HepG2 (cell line): ENCODE results near the gene TMEM167A. TPM values are rescaled to one million over a fixed set of nuclear protein-coding genes. Genes with fewer than 3 reads are reported as not detected.

Experiments used
- ATAC-seq: fragments of 200-7000 bp; cut with Tn5 transposase; 3 replicates; pipeline ENCODE4 v1.9.1; 2020; ENCODE audit warnings: mild to moderate bottlenecking, moderate library complexity
- BruUV-seq: library from RNA; stranded (reverse); fragments of 400-500 nt; replicated peaks from 2 replicates; lab custom pipeline; 2021; lab: Mats Ljungman, UMichigan
- CTCF ChIA-PET: fragments of 300-600 bp; formaldehyde crosslinking; extraction: SDS; loops from one replicate; lab custom pipeline; 2021; ENCODE audit warnings: low total read pairs, inconsistent platforms, low intra/inter-chr PET ratio; lab: Yijun Ruan, JAX
- POLR2A ChIA-PET: fragments of 350-600 bp; sonication (Branson Sonifier 250); formaldehyde crosslinking; loops from one replicate; lab custom pipeline; 2020; ENCODE audit warnings: antibody characterized with exemption, inconsistent platforms; lab: Yijun Ruan, JAX
- DNase-seq: peaks from one replicate; pipeline ENCODE4 v3.0.0-alpha.2; 2015; ENCODE audit warnings: low spot score
- FAIRE-seq: peaks from 3 replicates; lab custom pipeline; 2011; peaks lifted over from hg19 to GRCh38; lab: Jason Lieb, UNC
- H2AFZ ChIP-seq: one replicate; pipeline ENCODE4 v1.6.1; 2011; ENCODE audit warnings: low read length, inconsistent platforms
- H3K27ac ChIP-seq: fragments of 300-600 bp; 3 replicates; pipeline ENCODE4 v1.8.0; 2011; ENCODE audit warnings: mixed run types, mild to moderate bottlenecking, mixed read lengths, low read length, inconsistent platforms; ENCODE audit not compliant: insufficient read depth; ENCODE audit errors: extremely low read length
- H3K27me3 ChIP-seq, 2 experiments: fragments of 200-600 bp in 1 of 2; 2 replicates in 1 of 2; 3 replicates in 1 of 2; pipeline versions ENCODE4 v1.6.0 to v1.8.0; 2011; ENCODE audit warnings: low read length in 2 of 2, mild to moderate bottlenecking in 2 of 2, moderate library complexity in 2 of 2, inconsistent platforms in 1 of 2; ENCODE audit not compliant: insufficient read depth in 2 of 2, control insufficient read depth in 1 of 2
- H3K36me3 ChIP-seq, 2 experiments: fragments of 200-600 bp in 1 of 2; replicated peaks in 1 of 2; 2 replicates in 1 of 2; 3 replicates in 1 of 2; pipeline versions ENCODE4 v1.5.1 to v1.8.0; 2011; ENCODE audit warnings: low read length in 2 of 2, inconsistent platforms in 1 of 2; ENCODE audit not compliant: insufficient read depth in 2 of 2, control insufficient read depth in 1 of 2
- H3K4me1 ChIP-seq: 2 replicates; pipeline ENCODE4 v1.5.1; 2012; ENCODE audit warnings: low read length, inconsistent platforms; ENCODE audit not compliant: insufficient read depth
- H3K4me2 ChIP-seq: 2 replicates; pipeline ENCODE4 v1.6.0; 2011; ENCODE audit warnings: low read depth, low read length, inconsistent platforms
- H3K4me3 ChIP-seq, 3 experiments: fragments of 200-600 bp in 1 of 3; sonication (generic), shearing (Covaris generic) in 1 of 3; replicated peaks in 1 of 3; 2 replicates each; pipeline ENCODE4 v1.5.1; 2011 to 2016; ENCODE audit warnings: low read length in 3 of 3, inconsistent platforms in 2 of 3, low read depth in 2 of 3, mild to moderate bottlenecking in 2 of 3, control low read depth in 1 of 3, mixed read lengths in 1 of 3; ENCODE audit not compliant: insufficient read depth in 1 of 3
- H3K79me2 ChIP-seq: one replicate; pipeline ENCODE4 v1.6.1; 2011; ENCODE audit warnings: low read length, inconsistent platforms; ENCODE audit not compliant: insufficient read depth
- H3K9ac ChIP-seq: 2 replicates; pipeline ENCODE4 v1.6.0; 2011; ENCODE audit warnings: mild to moderate bottlenecking, low read depth, low read length, inconsistent platforms; ENCODE audit not compliant: insufficient read depth
- H3K9me3 ChIP-seq: 2 replicates; pipeline ENCODE4 v1.5.1; 2012; ENCODE audit warnings: mild to moderate bottlenecking, low read length
- H4K20me1 ChIP-seq: 2 replicates; pipeline ENCODE4 v1.6.0; 2011; ENCODE audit warnings: inconsistent platforms, mild to moderate bottlenecking, low read length, moderate library complexity; ENCODE audit not compliant: insufficient read depth
- ATF4 ChIP-seq, 2 experiments: fragments of 450-650 bp in 1 of 2; sonication (generic) in 1 of 2; formaldehyde crosslinking; IDR thresholded peaks; 2 replicates each; pipeline versions ENCODE4 v1.5.0 to v1.8.0; 2020 to 2022; ENCODE audit warnings: mild to moderate bottlenecking in 1 of 2, missing genetic modification reagents in 1 of 2
- CREM ChIP-seq, 2 experiments: sonication (generic) in 1 of 2; formaldehyde crosslinking in 1 of 2; IDR thresholded peaks; 2 replicates each; pipeline versions ENCODE4 v1.4.0 to v1.6.1; 2016 to 2020; ENCODE audit warnings: antibody characterized with exemption in 1 of 2, mild to moderate bottlenecking in 1 of 2, missing genetic modification reagents in 1 of 2
- IKZF4 ChIP-seq: sonication (generic); formaldehyde crosslinking; IDR thresholded peaks from 2 replicates; pipeline ENCODE4 v1.5.1; 2020; ENCODE audit warnings: borderline replicate concordance, mild to moderate bottlenecking, low read depth, missing genetic modification reagents; ENCODE audit errors: not compliant biosample characterization
- KDM2A ChIP-seq: sonication (generic); formaldehyde crosslinking; IDR thresholded peaks from 2 replicates; pipeline ENCODE4 v1.4.0; 2020; ENCODE audit warnings: low read depth, missing genetic modification reagents, borderline replicate concordance
- KLF16 ChIP-seq, 2 experiments: sonication (generic) in 1 of 2; formaldehyde crosslinking in 1 of 2; IDR thresholded peaks; 2 replicates each; pipeline versions ENCODE4 v1.6.1 to v1.8.0; 2016 to 2023; ENCODE audit warnings: missing genetic modification reagents in 2 of 2, missing compliant biosample characterization in 1 of 2
- KMT2A ChIP-seq: sonication (generic); formaldehyde crosslinking; IDR thresholded peaks from 2 replicates; pipeline ENCODE4 v1.4.0; 2020; ENCODE audit warnings: missing genetic modification reagents
- LRRFIP1 ChIP-seq: sonication (generic); formaldehyde crosslinking; conservative IDR thresholded peaks from 2 replicates; pipeline ENCODE4 v1.4.0; 2020; ENCODE audit warnings: missing genetic modification reagents
- MAZ ChIP-seq, 2 experiments: sonication (generic) in 1 of 2; formaldehyde crosslinking in 1 of 2; IDR thresholded peaks; 2 replicates each; pipeline versions ENCODE4 v1.5.0 to v1.6.1; 2012 to 2020; ENCODE audit warnings: low read depth in 2 of 2, mild to moderate bottlenecking in 2 of 2, borderline replicate concordance in 1 of 2, improper control_type of control experiment in 1 of 2, low read length in 1 of 2, missing genetic modification reagents in 1 of 2, moderate library complexity in 1 of 2
- NR2C2 ChIP-seq: sonication (generic); formaldehyde crosslinking; IDR thresholded peaks from 2 replicates; pipeline ENCODE4 v1.4.0; 2020; ENCODE audit warnings: missing genetic modification reagents, mild to moderate bottlenecking, moderate library complexity, borderline replicate concordance
- NR2F1 ChIP-seq, 2 experiments: fragments of 450-650 bp in 1 of 2; formaldehyde crosslinking in 1 of 2; IDR thresholded peaks; 2 replicates each; pipeline versions ENCODE4 v1.5.0 to v1.6.1; 2016 to 2020; ENCODE audit warnings: mild to moderate bottlenecking in 1 of 2, missing compliant biosample characterization in 1 of 2, missing genetic modification reagents in 1 of 2, moderate library complexity in 1 of 2
- PHF21A ChIP-seq: sonication (generic); formaldehyde crosslinking; IDR thresholded peaks from 2 replicates; pipeline ENCODE4 v1.5.0; 2020; ENCODE audit warnings: mild to moderate bottlenecking, missing genetic modification reagents
- SALL2 ChIP-seq: sonication (generic); formaldehyde crosslinking; IDR thresholded peaks from 2 replicates; pipeline ENCODE4 v1.8.1; 2023; ENCODE audit warnings: mild to moderate bottlenecking, missing genetic modification reagents, inconsistent platforms
- TSC22D2 ChIP-seq: sonication (generic); formaldehyde crosslinking; IDR thresholded peaks from 2 replicates; pipeline ENCODE4 v1.5.1; 2020; ENCODE audit warnings: missing genetic modification reagents, mild to moderate bottlenecking, borderline replicate concordance
- ZNF235 ChIP-seq: sonication (generic); formaldehyde crosslinking; IDR thresholded peaks from 2 replicates; pipeline ENCODE4 v1.8.1; 2023; ENCODE audit warnings: mild to moderate bottlenecking, missing genetic modification reagents, borderline replicate concordance
- ZNF280B ChIP-seq: sonication (generic); formaldehyde crosslinking; IDR thresholded peaks from 2 replicates; pipeline ENCODE4 v1.5.0; 2020; ENCODE audit warnings: missing genetic modification reagents, mild to moderate bottlenecking, borderline replicate concordance
- ZNF674 ChIP-seq: sonication (generic); formaldehyde crosslinking; IDR thresholded peaks from 2 replicates; pipeline ENCODE4 v1.5.0; 2020; ENCODE audit warnings: low read depth, mild to moderate bottlenecking, missing genetic modification reagents
- ZNF749 ChIP-seq: sonication (generic); formaldehyde crosslinking; IDR thresholded peaks from 2 replicates; pipeline ENCODE4 v1.8.0; 2022; ENCODE audit warnings: mild to moderate bottlenecking, missing genetic modification reagents, moderate library complexity, borderline replicate concordance
- ZSCAN21 ChIP-seq: sonication (generic); formaldehyde crosslinking; IDR thresholded peaks from 2 replicates; pipeline ENCODE4 v1.8.0; 2022; ENCODE audit warnings: mild to moderate bottlenecking, missing genetic modification reagents, moderate library complexity, borderline replicate concordance
- in situ Hi-C: cut with HindIII; loops from 2 replicates; pipeline ENCODE4 v1.10.0; 2017; ENCODE audit warnings: low pct_unique_long_range_greater_than_20kb; ENCODE audit not compliant: extremely low pct_ligation_motif_present
- intact Hi-C: fragments of 100-400 bp; cut with micrococcal nuclease; formaldehyde crosslinking; loops from one replicate; pipeline ENCODE4 v1.10.0; 2022; ENCODE audit not compliant: unreplicated experiment
- polyA plus RNA-seq, 8 experiments: library from polyadenylated mRNA; depleted of rRNA in 3 of 8; stranded (reverse) in 7 of 8; unstranded in 1 of 8; fragments of >200 nt; fragmentation: Illumina TruSeq in 4 of 8; extraction: Trizol in 4 of 8; gene quantifications; 2 replicates each; pipeline versions ENCODE4 v1.2.1 to v1.2.3, GENCODE V29; 2011 to 2016; ENCODE audit warnings: low read depth in 4 of 8, missing spikeins in 1 of 8, mixed read lengths in 1 of 8; ENCODE audit not compliant: insufficient read depth in 1 of 8
- total RNA-seq, 5 experiments: library from RNA; depleted of rRNA; stranded (reverse); fragments of >200 nt; fragmentation: Illumina TruSeq; extraction: Trizol; gene quantifications; 2 replicates each; pipeline ENCODE4 v1.2.3, GENCODE V29; 2016; ENCODE audit warnings: low read depth in 1 of 5

TMEM167A gene
- total and polyA plus RNA-seq, 2 of the 13 experiments (the other 11 are each of a cell fraction or from before 2014, with no cell fraction given): 47.0 to 78.7 TPM

GRCh38 chr5:83099001-83099400 is 21.8 kb upstream of the TMEM167A start:
- H3K4me1 ChIP-seq: peaks cover 22% of the 10 kb centered on the region
- no peaks in the 10 kb centered on the region for H3K9me3 ChIP-seq
- no TSS peak for BruUV-seq
- no peak overlapping the region for H2AFZ ChIP-seq
- no peaks in the 10 kb centered on the region for H3K79me2 ChIP-seq
- no peaks in the 10 kb centered on the region for H4K20me1 ChIP-seq
- in situ Hi-C loops: loop anchor here (25.0 kb wide), 2 partner anchors 463 to 737 kb away; no protein-coding TSS in a partner anchor
- intact Hi-C loops: no loop called here
- FAIRE-seq (no peak), ATAC-seq (no peak), DNase-seq (no peak)
- POLR2A ChIA-PET: no interaction called here
- no peak overlapping the region for H3K9ac ChIP-seq
- no peak overlapping the region for H3K4me3 ChIP-seq
- CTCF ChIA-PET: no interaction called here
- no peak overlapping the region for H3K4me2 ChIP-seq
- H3K27me3 ChIP-seq: no peaks in the 10 kb centered on the region
- H3K36me3 ChIP-seq: no peaks in the 10 kb centered on the region
- H3K27ac ChIP-seq: no peak overlapping the region
- TF ChIP-seq ZSCAN21 (CRISPR knock-in tag): no peak
- no peak for TF ChIP-seq ATF4 (CRISPR knock-in tag; IDR thresholded peaks at IDR 0.05)
- no peak for TF ChIP-seq NR2F1 (CRISPR knock-in tag; IDR thresholded peaks at IDR 0.05)
- no peak for TF ChIP-seq ZNF749 (CRISPR knock-in tag)
- no peak for TF ChIP-seq ZNF280B (CRISPR knock-in tag)
- no peak for TF ChIP-seq ZNF674 (CRISPR knock-in tag)
- TF ChIP-seq TSC22D2 (CRISPR knock-in tag): no peak
- TF ChIP-seq MAZ (IDR thresholded peaks at IDR 0.05; ENCODE audit: borderline replicate concordance, low read depth, low read length): no peak
- no peak for TF ChIP-seq MAZ (CRISPR knock-in tag; IDR thresholded peaks at IDR 0.05; ENCODE audit: low read depth)
- no peak for TF ChIP-seq CREM (IDR thresholded peaks at IDR 0.05)
- no peak for TF ChIP-seq CREM (CRISPR knock-in tag; IDR thresholded peaks at IDR 0.05)
- no peak for TF ChIP-seq IKZF4 (CRISPR knock-in tag)
- no peak for TF ChIP-seq KMT2A
- TF ChIP-seq KLF16 (CRISPR knock-in tag; IDR thresholded peaks at IDR 0.05): no peak
- no peak for TF ChIP-seq LRRFIP1
- TF ChIP-seq PHF21A (CRISPR knock-in tag): no peak
- TF ChIP-seq SALL2 (CRISPR knock-in tag): no peak
- TF ChIP-seq ZNF235 (CRISPR knock-in tag): no peak
- no peak for TF ChIP-seq KDM2A (CRISPR knock-in tag)
- TF ChIP-seq NR2C2 (CRISPR knock-in tag): no peak
